Neutrophil (primary cell): Measurements from ENCODE around the gene TTC21A.

Experiments
- H3K27ac ChIP-seq: fragments of 200-600 bp; sonication (generic); 2 replicates; pipeline ENCODE4 v1.5.1; 2016; ENCODE audit warnings: mild to moderate bottlenecking, moderate library complexity
- H3K27me3 ChIP-seq: fragments of 200-600 bp; sonication (generic); 2 replicates; pipeline ENCODE4 v1.6.0; 2016; ENCODE audit warnings: mild to moderate bottlenecking
- H3K36me3 ChIP-seq: fragments of 200-600 bp; sonication (generic); 2 replicates; pipeline ENCODE4 v1.5.1; 2017
- H3K4me1 ChIP-seq, 2 experiments: fragments of 200-600 bp in 1 of 2; sonication (generic) in 1 of 2; 1 replicate in 1 of 2; 2 replicates in 1 of 2; pipeline versions ENCODE4 v1.5.1 to v1.6.1; 2013 to 2016; ENCODE audit warnings: low read depth in 1 of 2, low read length in 1 of 2, mild to moderate bottlenecking in 1 of 2, moderate library complexity in 1 of 2; ENCODE audit not compliant: control insufficient read depth in 1 of 2, insufficient read depth in 1 of 2
- H3K4me3 ChIP-seq, 2 experiments: fragments of 200-600 bp in 1 of 2; sonication (generic) in 1 of 2; 1 replicate in 1 of 2; 2 replicates in 1 of 2; pipeline ENCODE4 v1.5.1; 2013 to 2016; ENCODE audit warnings: low read depth in 1 of 2, low read length in 1 of 2, mild to moderate bottlenecking in 1 of 2, moderate library complexity in 1 of 2
- H3K9me3 ChIP-seq: fragments of 200-600 bp; sonication (generic); 2 replicates; pipeline ENCODE4 v1.5.1; 2016
- CTCF ChIP-seq: fragments of 200-600 bp; sonication (generic); IDR thresholded peaks from 2 replicates; pipeline ENCODE4 v1.5.1; 2016; ENCODE audit warnings: antibody characterized with exemption

TTC21A gene

GRCh38 chr3:39135170-39135805 is 27.8 kb downstream of the TTC21A start:
- H3K9me3 ChIP-seq, result no peaks in the 10 kb centered on the region
- no peak overlapping the region for H3K27ac ChIP-seq
- H3K4me3 ChIP-seq, result no peak overlapping the region
- TF ChIP-seq CTCF, result no peak
- H3K36me3 ChIP-seq, result peaks cover 5% of the 10 kb centered on the region
- no peaks in the 10 kb centered on the region for H3K27me3 ChIP-seq
- no peaks in the 10 kb centered on the region for H3K4me1 ChIP-seq

DNA sequence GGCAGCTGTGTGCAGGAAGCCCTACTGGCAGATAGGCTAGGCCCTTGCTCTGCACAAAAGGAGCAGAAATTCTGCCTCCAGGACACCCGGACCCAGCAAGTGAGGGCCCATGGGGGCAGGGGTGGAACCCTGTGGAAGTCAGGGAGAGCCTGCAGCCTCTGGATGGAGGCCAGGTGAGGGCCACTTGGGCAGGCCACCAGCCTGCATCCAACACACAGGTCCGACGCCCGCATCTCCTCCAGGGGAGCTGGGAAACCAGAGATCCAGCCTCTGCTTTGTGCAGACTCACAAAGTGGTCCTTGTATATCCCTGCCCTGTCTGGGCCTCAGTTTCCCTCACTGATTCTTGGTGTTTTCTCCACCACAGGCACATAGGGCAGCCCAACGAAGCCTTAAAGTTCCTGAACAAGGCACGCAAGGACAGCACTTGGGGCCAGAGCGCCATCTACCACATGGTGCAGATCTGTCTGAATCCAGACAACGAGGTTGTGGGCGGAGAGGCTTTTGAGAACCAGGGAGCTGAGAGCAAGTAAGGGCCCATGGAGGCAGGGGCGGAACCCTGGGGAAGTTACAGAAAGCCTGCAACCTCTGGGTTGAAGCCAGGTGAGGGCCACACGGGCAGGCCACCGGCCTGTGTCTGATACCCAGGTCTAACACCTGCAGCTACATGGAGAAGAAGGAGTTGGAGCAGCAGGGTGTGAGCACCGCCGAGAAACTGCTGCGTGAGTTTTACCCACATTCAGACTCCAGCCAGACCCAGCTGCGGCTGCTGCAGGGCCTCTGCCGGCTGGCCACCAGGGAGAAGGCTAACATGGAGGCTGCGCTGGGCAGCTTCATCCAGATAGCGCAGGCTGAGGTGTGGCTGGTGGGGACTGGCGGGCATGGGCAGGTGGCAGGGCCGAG is 29.3 kb downstream of the TTC21A start:
- no peaks in the 10 kb centered on the region for H3K9me3 ChIP-seq
- no peak overlapping the region for H3K27ac ChIP-seq
- H3K4me1 ChIP-seq, result peaks cover 11 to 15% of the 10 kb centered on the region in 2 experiments
- no peak overlapping the region for H3K4me3 ChIP-seq
- TF ChIP-seq CTCF, result no peak
- no peaks in the 10 kb centered on the region for H3K27me3 ChIP-seq
- H3K36me3 ChIP-seq, result peaks cover 20% of the 10 kb centered on the region

DNA sequence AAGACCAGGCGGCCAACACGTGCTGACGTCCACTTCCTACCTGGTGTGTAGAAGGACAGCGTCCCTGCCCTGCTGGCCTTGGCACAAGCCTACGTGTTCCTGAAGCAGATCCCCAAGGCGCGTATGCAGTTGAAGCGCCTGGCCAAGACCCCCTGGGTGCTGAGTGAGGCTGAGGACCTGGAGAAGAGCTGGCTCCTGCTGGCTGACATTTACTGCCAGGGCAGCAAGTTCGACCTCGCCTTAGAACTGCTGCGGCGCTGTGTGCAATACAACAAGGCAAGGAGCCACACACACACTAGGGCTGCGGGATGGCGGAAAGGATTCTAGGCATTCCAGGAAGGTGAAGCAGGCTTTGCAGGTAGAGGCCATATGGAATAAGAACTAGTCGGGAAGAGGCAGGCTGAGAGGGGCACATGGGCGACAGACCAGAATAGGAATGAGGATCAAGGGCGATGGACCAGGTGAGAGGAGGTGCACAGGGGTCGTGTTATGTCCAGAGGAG is 30.0 kb downstream of the TTC21A start:
- Histone ChIP-seq H3K4me1 (peaks cover 15 to 22% of the 10 kb centered on the region in 2 experiments), H3K27me3 (no peaks in the 10 kb centered on the region), H3K9me3 (no peaks in the 10 kb centered on the region), H3K27ac (no peak overlapping the region), H3K4me3 (no peak overlapping the region), H3K36me3 (peaks cover 27% of the 10 kb centered on the region)
- no peak for TF ChIP-seq CTCF

DNA sequence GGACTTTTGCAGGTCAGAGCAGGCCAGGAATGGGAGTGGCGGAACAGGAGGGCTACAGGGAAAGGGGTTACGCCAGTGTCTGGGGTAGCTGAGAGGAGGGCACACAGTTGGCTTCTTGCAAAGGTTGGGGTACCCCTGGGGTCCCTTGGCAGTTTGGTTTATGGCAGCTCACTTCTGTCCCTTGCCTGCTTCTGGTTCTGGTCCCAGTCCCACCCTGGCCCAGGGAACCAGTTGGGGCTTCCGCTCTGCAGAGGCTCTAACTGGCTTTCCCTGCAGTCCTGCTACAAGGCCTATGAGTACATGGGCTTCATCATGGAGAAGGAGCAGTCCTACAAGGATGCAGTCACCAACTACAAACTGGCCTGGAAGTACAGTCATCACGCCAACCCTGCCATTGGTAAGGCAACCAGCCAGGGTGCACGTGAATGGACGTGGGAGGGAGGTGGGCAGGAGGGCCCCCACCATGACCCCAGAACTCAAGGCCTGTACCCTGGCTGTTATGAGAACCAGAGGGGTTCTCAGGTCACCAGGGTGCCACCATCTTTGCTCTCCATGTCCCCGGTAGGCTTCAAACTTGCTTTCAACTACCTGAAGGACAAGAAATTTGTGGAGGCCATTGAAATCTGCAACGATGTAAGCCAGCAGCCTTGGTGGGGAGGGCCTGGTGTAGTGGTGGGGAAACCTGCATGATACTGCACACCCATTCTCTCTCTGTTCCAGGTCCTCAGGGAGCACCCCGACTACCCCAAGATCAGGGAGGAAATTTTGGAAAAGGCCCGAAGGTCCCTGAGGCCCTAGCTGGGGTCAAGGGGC is 30.7 kb downstream of the TTC21A start:
- Histone ChIP-seq H3K4me3 (no peak overlapping the region), H3K27ac (no peak overlapping the region), H3K9me3 (peaks cover 1% of the 10 kb centered on the region), H3K27me3 (no peaks in the 10 kb centered on the region), H3K36me3 (peaks cover 34% of the 10 kb centered on the region), H3K4me1 (peaks cover 15 to 22% of the 10 kb centered on the region in 2 experiments)
- TF ChIP-seq CTCF, result no peak

DNA sequence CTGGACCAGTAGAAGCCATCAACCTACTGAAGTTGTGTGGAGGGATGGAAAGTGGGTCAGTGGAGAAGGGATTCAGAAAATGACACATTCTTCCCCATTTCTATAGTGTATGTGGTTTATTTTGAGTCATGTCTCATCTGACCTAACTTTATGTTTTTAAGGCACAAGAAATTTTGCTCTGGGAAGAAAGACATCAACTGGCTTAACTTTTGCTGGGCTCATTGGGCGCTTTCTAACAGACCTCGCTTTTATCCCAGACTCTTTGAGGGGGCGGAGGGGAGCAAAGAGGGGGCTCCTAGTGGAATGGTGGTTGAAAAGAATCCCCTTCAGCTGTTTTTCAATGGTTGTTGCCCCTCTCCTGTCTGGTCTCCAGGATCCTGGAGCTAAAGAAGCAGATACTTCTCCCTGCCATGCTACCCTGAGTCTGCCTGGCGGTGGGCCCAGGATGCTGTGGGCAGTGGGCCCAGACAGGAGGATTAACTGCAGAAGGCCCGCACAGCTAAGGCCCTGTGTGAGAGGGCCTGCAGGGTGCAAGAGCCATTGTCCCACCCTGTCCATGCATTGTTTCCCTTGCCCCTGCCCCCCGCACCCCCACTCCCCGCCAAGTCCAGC is 31.4 kb downstream of the TTC21A start:
- Histone ChIP-seq H3K4me1 (peaks cover 15 to 22% of the 10 kb centered on the region in 2 experiments), H3K4me3 (no peak overlapping the region), H3K27me3 (no peaks in the 10 kb centered on the region), H3K36me3 (peaks cover 41% of the 10 kb centered on the region), H3K27ac (peak overlapping the region; percentile 19), H3K9me3 (peaks cover 6% of the 10 kb centered on the region)
- TF ChIP-seq CTCF, result no peak
